WTC11 (cell line): Measurements from ENCODE around the gene S100PBP. TPM values are rescaled to one million over a fixed set of nuclear protein-coding genes. Genes with fewer than 3 reads are reported as not detected.

Source experiments
- ATAC-seq: fragments of 200-7000 bp; cut with Tn5 transposase; 2 replicates; pipeline ENCODE4 v1.10.0; 2021; ENCODE audit warnings: mild to moderate bottlenecking, moderate library complexity
- CTCF ChIA-PET: fragments of 300-600 bp; sonication (Branson Sonifier 250); formaldehyde crosslinking; loops from one replicate; lab custom pipeline; 2021; ENCODE audit warnings: antibody characterized with exemption; lab: Charles Lee
- POLR2A ChIA-PET: fragments of 350-600 bp; sonication (Branson Sonifier 250); formaldehyde crosslinking; loops from one replicate; lab custom pipeline; 2021; ENCODE audit warnings: antibody characterized with exemption; lab: Charles Lee
- DNase-seq: peaks from one replicate; pipeline ENCODE4 v3.0.0; 2021; ENCODE audit warnings: low spot score
- H3K27ac Mint-ChIP-seq: 2 replicates; pipeline ENCODE4 v1.8.0; 2021; ENCODE audit warnings: mixed read lengths
- H3K27me3 Mint-ChIP-seq: 2 replicates; pipeline ENCODE4 v1.8.0; 2021; ENCODE audit warnings: low read depth, mild to moderate bottlenecking, moderate library complexity, mixed read lengths
- H3K36me3 Mint-ChIP-seq: 2 replicates; pipeline ENCODE4 v1.8.0; 2021; ENCODE audit warnings: mixed read lengths
- H3K4me1 Mint-ChIP-seq: 2 replicates; pipeline ENCODE4 v1.8.0; 2022; ENCODE audit warnings: mixed read lengths
- H3K4me3 Mint-ChIP-seq: 2 replicates; pipeline ENCODE4 v1.8.0; 2021; ENCODE audit warnings: mild to moderate bottlenecking, moderate library complexity, mixed read lengths
- H3K9me3 Mint-ChIP-seq: 2 replicates; pipeline ENCODE4 v1.8.0; 2021; ENCODE audit warnings: mixed read lengths
- ATF2 ChIP-seq: sonication (generic); formaldehyde crosslinking; IDR thresholded peaks from 2 replicates; pipeline ENCODE4 v1.8.1; 2022; ENCODE audit warnings: low read depth, missing genetic modification reagents, borderline replicate concordance
- CBFB ChIP-seq: sonication (generic); formaldehyde crosslinking; IDR thresholded peaks from 2 replicates; pipeline ENCODE4 v1.8.1; 2022; ENCODE audit warnings: mild to moderate bottlenecking, low read depth, missing genetic modification reagents
- CDX4 ChIP-seq: fragments of 250-450 bp; sonication (Bioruptor Pico); IDR thresholded peaks from 2 replicates; pipeline ENCODE4 v1.9.0; 2021; ENCODE audit warnings: moderate library complexity, mild to moderate bottlenecking, inconsistent platforms, borderline replicate concordance
- CTCF ChIP-seq: fragments of 200-600 bp; IDR thresholded peaks from 2 replicates; pipeline ENCODE4 v1.8.0; 2022; ENCODE audit warnings: antibody characterized with exemption
- E2F5 ChIP-seq: sonication (generic); formaldehyde crosslinking; IDR thresholded peaks from 2 replicates; pipeline ENCODE4 v1.8.1; 2022; ENCODE audit warnings: mild to moderate bottlenecking, moderate library complexity, missing genetic modification reagents
- EMX1 ChIP-seq: fragments of 250-450 bp; sonication (Bioruptor Pico); IDR thresholded peaks from 2 replicates; pipeline ENCODE4 v1.8.0; 2021; ENCODE audit warnings: mild to moderate bottlenecking
- FOXP1 ChIP-seq: sonication (generic); formaldehyde crosslinking; IDR thresholded peaks from 2 replicates; pipeline ENCODE4 v1.8.0; 2022; ENCODE audit warnings: missing genetic modification reagents, mild to moderate bottlenecking, moderate library complexity, borderline replicate concordance
- GRHL2 ChIP-seq: fragments of 250-450 bp; sonication (Bioruptor Pico); IDR thresholded peaks from 2 replicates; pipeline ENCODE4 v1.8.0; 2022; ENCODE audit warnings: mild to moderate bottlenecking, moderate library complexity; ENCODE audit not compliant: insufficient replicate concordance, severe bottlenecking
- NR3C1 ChIP-seq: sonication (generic); formaldehyde crosslinking; conservative IDR thresholded peaks from 2 replicates; pipeline ENCODE4 v1.8.1; 2023; ENCODE audit warnings: low read depth, mild to moderate bottlenecking, missing genetic modification reagents
- PREB ChIP-seq: sonication (generic); formaldehyde crosslinking; IDR thresholded peaks from 2 replicates; pipeline ENCODE4 v1.8.1; 2022; ENCODE audit warnings: mild to moderate bottlenecking, missing genetic modification reagents, moderate library complexity, borderline replicate concordance
- SOX15 ChIP-seq: fragments of 250-450 bp; sonication (Bioruptor Pico); IDR thresholded peaks from 2 replicates; pipeline ENCODE4 v1.9.0; 2021; ENCODE audit warnings: mild to moderate bottlenecking
- TCF7 ChIP-seq: sonication (generic); formaldehyde crosslinking; IDR thresholded peaks from 2 replicates; pipeline ENCODE4 v1.8.0; 2022; ENCODE audit warnings: mild to moderate bottlenecking, low read depth, missing genetic modification reagents, moderate library complexity
- TEAD1 ChIP-seq: sonication (generic); formaldehyde crosslinking; IDR thresholded peaks from 2 replicates; pipeline ENCODE4 v1.8.0; 2022; ENCODE audit warnings: mild to moderate bottlenecking, missing genetic modification reagents
- USF2 ChIP-seq: sonication (generic); formaldehyde crosslinking; IDR thresholded peaks from 2 replicates; pipeline ENCODE4 v1.8.1; 2023; ENCODE audit warnings: mild to moderate bottlenecking, missing genetic modification reagents, moderate library complexity
- ZNF317 ChIP-seq: sonication (generic); formaldehyde crosslinking; IDR thresholded peaks from 2 replicates; pipeline ENCODE4 v1.8.1; 2023; ENCODE audit warnings: low read depth, mild to moderate bottlenecking, moderate library complexity, missing genetic modification reagents, borderline replicate concordance
- ZNF423 ChIP-seq: fragments of 250-450 bp; sonication (Bioruptor Pico); IDR thresholded peaks from 2 replicates; pipeline ENCODE4 v2.1.2; 2022; ENCODE audit warnings: mild to moderate bottlenecking, moderate library complexity
- total RNA-seq: library from RNA; stranded (reverse); gene quantifications from 3 replicates; pipeline ENCODE4 v1.2.3, GENCODE V29; 2021
- TF ChIP-seq, protein P1 (sequence below): sonication (generic); formaldehyde crosslinking; IDR thresholded peaks from 2 replicates; pipeline ENCODE4 v1.8.0; 2023; ENCODE audit warnings: mild to moderate bottlenecking, missing genetic modification reagents
- TF ChIP-seq, protein P2 (sequence below): sonication (generic); formaldehyde crosslinking; IDR thresholded peaks from 2 replicates; pipeline ENCODE4 v1.8.1; 2023; ENCODE audit warnings: mild to moderate bottlenecking, moderate library complexity, missing genetic modification reagents
- TF ChIP-seq, protein P3 (sequence below): sonication (generic); formaldehyde crosslinking; IDR thresholded peaks from 2 replicates; pipeline ENCODE4 v1.8.0; 2023; ENCODE audit warnings: missing genetic modification reagents
- TF ChIP-seq, protein P4 (sequence below): sonication (generic); formaldehyde crosslinking; IDR thresholded peaks from 2 replicates; pipeline ENCODE4 v1.8.0; 2022; ENCODE audit warnings: mild to moderate bottlenecking, missing genetic modification reagents
- TF ChIP-seq, protein P5 (sequence below): sonication (generic); formaldehyde crosslinking; conservative IDR thresholded peaks from 2 replicates; pipeline ENCODE4 v1.8.1; 2022; ENCODE audit warnings: mild to moderate bottlenecking, missing genetic modification reagents

The S100PBP gene
- total RNA-seq, 1 experiment from 2014 or later: 62.9 TPM

DNA sequence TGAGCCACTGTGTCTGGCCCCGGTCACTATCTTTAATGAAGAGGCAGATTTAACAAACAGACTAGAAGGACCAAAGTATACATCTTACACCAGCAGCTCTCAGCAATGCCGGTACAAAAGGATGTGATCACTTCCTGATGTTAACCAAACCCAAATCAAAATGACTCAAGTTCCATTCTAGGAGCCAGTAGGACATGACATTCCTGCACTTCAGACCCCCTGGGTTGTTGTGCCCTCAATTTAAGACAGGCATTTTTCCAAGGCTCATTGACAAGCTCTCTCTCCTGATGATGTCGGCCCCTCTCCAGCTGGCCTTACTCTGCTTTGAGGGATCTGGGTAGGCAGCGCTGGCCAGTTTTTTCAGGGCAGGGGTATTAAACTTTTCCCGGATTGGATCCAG is 35.4 kb upstream of the S100PBP start:
- no peak for TF ChIP-seq ATF2 (CRISPR knock-in tag)
- TF ChIP-seq FOXP1 (CRISPR knock-in tag): no peak
- TF ChIP-seq, protein P1, sequence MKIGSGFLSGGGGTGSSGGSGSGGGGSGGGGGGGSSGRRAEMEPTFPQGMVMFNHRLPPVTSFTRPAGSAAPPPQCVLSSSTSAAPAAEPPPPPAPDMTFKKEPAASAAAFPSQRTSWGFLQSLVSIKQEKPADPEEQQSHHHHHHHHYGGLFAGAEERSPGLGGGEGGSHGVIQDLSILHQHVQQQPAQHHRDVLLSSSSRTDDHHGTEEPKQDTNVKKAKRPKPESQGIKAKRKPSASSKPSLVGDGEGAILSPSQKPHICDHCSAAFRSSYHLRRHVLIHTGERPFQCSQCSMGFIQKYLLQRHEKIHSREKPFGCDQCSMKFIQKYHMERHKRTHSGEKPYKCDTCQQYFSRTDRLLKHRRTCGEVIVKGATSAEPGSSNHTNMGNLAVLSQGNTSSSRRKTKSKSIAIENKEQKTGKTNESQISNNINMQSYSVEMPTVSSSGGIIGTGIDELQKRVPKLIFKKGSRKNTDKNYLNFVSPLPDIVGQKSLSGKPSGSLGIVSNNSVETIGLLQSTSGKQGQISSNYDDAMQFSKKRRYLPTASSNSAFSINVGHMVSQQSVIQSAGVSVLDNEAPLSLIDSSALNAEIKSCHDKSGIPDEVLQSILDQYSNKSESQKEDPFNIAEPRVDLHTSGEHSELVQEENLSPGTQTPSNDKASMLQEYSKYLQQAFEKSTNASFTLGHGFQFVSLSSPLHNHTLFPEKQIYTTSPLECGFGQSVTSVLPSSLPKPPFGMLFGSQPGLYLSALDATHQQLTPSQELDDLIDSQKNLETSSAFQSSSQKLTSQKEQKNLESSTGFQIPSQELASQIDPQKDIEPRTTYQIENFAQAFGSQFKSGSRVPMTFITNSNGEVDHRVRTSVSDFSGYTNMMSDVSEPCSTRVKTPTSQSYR (CRISPR knock-in tag): no peak
- TF ChIP-seq GRHL2 (CRISPR knock-in tag): no peak
- TF ChIP-seq, protein P2, sequence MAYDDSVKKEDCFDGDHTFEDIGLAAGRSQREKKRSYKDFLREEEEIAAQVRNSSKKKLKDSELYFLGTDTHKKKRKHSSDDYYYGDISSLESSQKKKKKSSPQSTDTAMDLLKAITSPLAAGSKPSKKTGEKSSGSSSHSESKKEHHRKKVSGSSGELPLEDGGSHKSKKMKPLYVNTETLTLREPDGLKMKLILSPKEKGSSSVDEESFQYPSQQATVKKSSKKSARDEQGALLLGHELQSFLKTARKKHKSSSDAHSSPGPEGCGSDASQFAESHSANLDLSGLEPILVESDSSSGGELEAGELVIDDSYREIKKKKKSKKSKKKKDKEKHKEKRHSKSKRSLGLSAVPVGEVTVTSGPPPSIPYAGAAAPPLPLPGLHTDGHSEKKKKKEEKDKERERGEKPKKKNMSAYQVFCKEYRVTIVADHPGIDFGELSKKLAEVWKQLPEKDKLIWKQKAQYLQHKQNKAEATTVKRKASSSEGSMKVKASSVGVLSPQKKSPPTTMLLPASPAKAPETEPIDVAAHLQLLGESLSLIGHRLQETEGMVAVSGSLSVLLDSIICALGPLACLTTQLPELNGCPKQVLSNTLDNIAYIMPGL: no peak
- no peak for TF ChIP-seq E2F5 (CRISPR knock-in tag)
- TF ChIP-seq SOX15 (CRISPR knock-in tag): no peak
- no peak for TF ChIP-seq ZNF423 (CRISPR knock-in tag)
- TF ChIP-seq EMX1: no peak
- TF ChIP-seq CTCF: no peak
- TF ChIP-seq, protein P3, sequence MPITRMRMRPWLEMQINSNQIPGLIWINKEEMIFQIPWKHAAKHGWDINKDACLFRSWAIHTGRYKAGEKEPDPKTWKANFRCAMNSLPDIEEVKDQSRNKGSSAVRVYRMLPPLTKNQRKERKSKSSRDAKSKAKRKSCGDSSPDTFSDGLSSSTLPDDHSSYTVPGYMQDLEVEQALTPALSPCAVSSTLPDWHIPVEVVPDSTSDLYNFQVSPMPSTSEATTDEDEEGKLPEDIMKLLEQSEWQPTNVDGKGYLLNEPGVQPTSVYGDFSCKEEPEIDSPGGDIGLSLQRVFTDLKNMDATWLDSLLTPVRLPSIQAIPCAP: no peak
- no peak overlapping the region for H3K4me3 Mint-ChIP-seq
- H3K27me3 Mint-ChIP-seq: no peaks in the 10 kb centered on the region
- no peaks in the 10 kb centered on the region for H3K4me1 Mint-ChIP-seq
- ATAC-seq: no peak
- ChIA-PET CTCF (interaction anchor here (2.5 kb wide), 1 partner anchor 70 kb away, joined by 15 read pairs; no protein-coding TSS in a partner anchor), POLR2A (interaction anchor here (0.6 to 1.0 kb wide), 3 partner anchors 35 to 209 kb away, joined by 3 to 6 read pairs (median 4); partner anchors contain the start of gene YARS1)
- DNase-seq: no peak
- no peaks in the 10 kb centered on the region for H3K9me3 Mint-ChIP-seq
- H3K36me3 Mint-ChIP-seq: peaks cover 89% of the 10 kb centered on the region
- H3K27ac Mint-ChIP-seq: no peak overlapping the region

DNA sequence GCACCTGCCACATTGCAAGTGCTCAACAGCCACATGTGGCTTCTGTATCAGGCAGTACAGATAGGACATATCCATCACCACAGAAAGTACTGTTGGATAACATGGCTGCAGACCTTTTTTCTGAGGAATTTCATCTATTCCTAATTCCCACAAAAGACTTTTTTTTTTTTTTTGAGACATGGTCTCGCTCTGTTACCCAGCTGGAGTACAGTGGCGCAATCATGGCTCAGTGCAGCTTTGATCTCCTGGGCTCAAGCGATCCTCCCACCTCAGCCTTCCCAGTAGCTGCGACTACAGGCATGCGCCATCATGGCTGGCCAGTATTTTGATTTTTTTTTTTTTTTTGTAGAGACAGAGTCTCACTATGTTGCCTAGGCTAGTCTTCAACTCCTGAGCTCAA is 33.6 kb upstream of the S100PBP start:
- CTCF ChIA-PET: no interaction called here
- Mint-ChIP-seq H3K4me3 (no peak overlapping the region), H3K4me1 (no peaks in the 10 kb centered on the region)
- TF ChIP-seq TEAD1 (CRISPR knock-in tag): no peak
- no peak for TF ChIP-seq PREB (CRISPR knock-in tag)
- TF ChIP-seq USF2 (CRISPR knock-in tag): no peak
- TF ChIP-seq NR3C1 (CRISPR knock-in tag): no peak
- TF ChIP-seq CDX4: no peak
- no peak for TF ChIP-seq GRHL2 (CRISPR knock-in tag)
- no peak for TF ChIP-seq ZNF317 (CRISPR knock-in tag)
- no peak for TF ChIP-seq FOXP1 (CRISPR knock-in tag)
- TF ChIP-seq TCF7: no peak
- TF ChIP-seq, protein P4, sequence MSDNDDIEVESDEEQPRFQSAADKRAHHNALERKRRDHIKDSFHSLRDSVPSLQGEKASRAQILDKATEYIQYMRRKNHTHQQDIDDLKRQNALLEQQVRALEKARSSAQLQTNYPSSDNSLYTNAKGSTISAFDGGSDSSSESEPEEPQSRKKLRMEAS: no peak
- TF ChIP-seq, protein P5, sequence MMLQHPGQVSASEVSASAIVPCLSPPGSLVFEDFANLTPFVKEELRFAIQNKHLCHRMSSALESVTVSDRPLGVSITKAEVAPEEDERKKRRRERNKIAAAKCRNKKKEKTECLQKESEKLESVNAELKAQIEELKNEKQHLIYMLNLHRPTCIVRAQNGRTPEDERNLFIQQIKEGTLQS (CRISPR knock-in tag): no peak
- no peak for TF ChIP-seq CBFB (CRISPR knock-in tag)

More for the DNA sequence above, 33.6 kb upstream of the S100PBP start:
- ATAC-seq (no peak), DNase-seq (no peak)
- no peaks in the 10 kb centered on the region for H3K27me3 Mint-ChIP-seq
- H3K36me3 Mint-ChIP-seq: peaks cover 82% of the 10 kb centered on the region
- H3K27ac Mint-ChIP-seq: no peak overlapping the region
- no peaks in the 10 kb centered on the region for H3K9me3 Mint-ChIP-seq
- POLR2A ChIA-PET: interaction anchor here (0.7 kb wide), 1 partner anchor 169 kb away, joined by 4 read pairs; no protein-coding TSS in a partner anchor
